HepG2 (cell line): ENCODE data around the gene ANKRD44. TPM values are rescaled to one million over a fixed set of nuclear protein-coding genes. Genes with fewer than 3 reads are reported as not detected.

Experiments used
- CBX2 ChIP-seq, 2 experiments: fragments of 200-600 bp in 1 of 2; sonication (generic); formaldehyde crosslinking in 1 of 2; IDR thresholded peaks; 2 replicates each; pipeline versions ENCODE4 v1.7.0 to v1.8.1; 2018 to 2022; ENCODE audit warnings: low read depth in 2 of 2, low read length in 1 of 2, mild to moderate bottlenecking in 1 of 2, missing genetic modification reagents in 1 of 2
- GATAD2A ChIP-seq: IDR thresholded peaks from 2 replicates; pipeline ENCODE4 v1.6.1; 2016
- GTF3A ChIP-seq: sonication (generic); formaldehyde crosslinking; conservative IDR thresholded peaks from 2 replicates; pipeline ENCODE4 v1.4.0; 2020; ENCODE audit warnings: mild to moderate bottlenecking, missing genetic modification reagents
- HDAC2 ChIP-seq: sonication (generic); formaldehyde crosslinking; IDR thresholded peaks from 2 replicates; pipeline ENCODE4 v1.4.0; 2020; ENCODE audit warnings: missing genetic modification reagents
- MED1 ChIP-seq: sonication (generic); formaldehyde crosslinking; IDR thresholded peaks from 2 replicates; pipeline ENCODE4 v1.4.0; 2020; ENCODE audit warnings: missing genetic modification reagents
- MIXL1 ChIP-seq: IDR thresholded peaks from 2 replicates; pipeline ENCODE4 v1.6.1; 2016
- PLRG1 ChIP-seq: fragments of 450-650 bp; conservative IDR thresholded peaks from 2 replicates; pipeline ENCODE4 v1.6.1; 2016
- RNF2 ChIP-seq: fragments of 450-650 bp; conservative IDR thresholded peaks from 2 replicates; pipeline ENCODE4 v1.6.1; 2016; ENCODE audit warnings: low read depth
- SMC3 ChIP-seq: IDR thresholded peaks from 2 replicates; pipeline ENCODE4 v1.6.1; 2011; ENCODE audit warnings: low read length, improper control_type of control experiment
- ZMYM3 ChIP-seq: sonication (generic); formaldehyde crosslinking; IDR thresholded peaks from 2 replicates; pipeline ENCODE4 v1.5.1; 2020; ENCODE audit warnings: mild to moderate bottlenecking, missing genetic modification reagents
- ZNF441 ChIP-seq: sonication (generic); formaldehyde crosslinking; IDR thresholded peaks from 2 replicates; pipeline ENCODE4 v1.7.0; 2021; ENCODE audit warnings: missing genetic modification reagents, borderline replicate concordance
- polyA plus RNA-seq, 8 experiments: library from polyadenylated mRNA; depleted of rRNA in 3 of 8; stranded (reverse) in 7 of 8; unstranded in 1 of 8; fragments of >200 nt; fragmentation: Illumina TruSeq in 4 of 8; extraction: Trizol in 4 of 8; gene quantifications; 2 replicates each; pipeline versions ENCODE4 v1.2.1 to v1.2.3, GENCODE V29; 2011 to 2016; ENCODE audit warnings: low read depth in 4 of 8, missing spikeins in 1 of 8, mixed read lengths in 1 of 8; ENCODE audit not compliant: insufficient read depth in 1 of 8
- total RNA-seq, 5 experiments: library from RNA; depleted of rRNA; stranded (reverse); fragments of >200 nt; fragmentation: Illumina TruSeq; extraction: Trizol; gene quantifications; 2 replicates each; pipeline ENCODE4 v1.2.3, GENCODE V29; 2016; ENCODE audit warnings: low read depth in 1 of 5
- TF ChIP-seq, protein P1 (sequence below): sonication (generic); formaldehyde crosslinking; IDR thresholded peaks from 2 replicates; pipeline ENCODE4 v1.5.0; 2020; ENCODE audit warnings: mild to moderate bottlenecking, missing genetic modification reagents
- TF ChIP-seq, protein P2 (sequence below): sonication (generic); formaldehyde crosslinking; IDR thresholded peaks from 2 replicates; pipeline ENCODE4 v1.4.0; 2020; ENCODE audit warnings: mild to moderate bottlenecking, missing genetic modification reagents
- TF ChIP-seq, protein P3 (sequence below): sonication (generic); formaldehyde crosslinking; IDR thresholded peaks from 2 replicates; pipeline ENCODE4 v1.9.0; 2022; ENCODE audit warnings: missing genetic modification reagents, mild to moderate bottlenecking, borderline replicate concordance
- TF ChIP-seq, protein P4 (sequence below): sonication (generic); formaldehyde crosslinking; IDR thresholded peaks from 2 replicates; pipeline ENCODE4 v1.5.1; 2020; ENCODE audit warnings: missing genetic modification reagents, mild to moderate bottlenecking, borderline replicate concordance
- TF ChIP-seq, protein P5 (sequence below): sonication (generic); formaldehyde crosslinking; IDR thresholded peaks from 2 replicates; pipeline ENCODE4 v1.4.0; 2020; ENCODE audit warnings: missing genetic modification reagents

The ANKRD44 gene
- total and polyA plus RNA-seq, 2 of the 13 experiments (the other 11 are each of a cell fraction or from before 2014, with no cell fraction given) = 0.04 to 0.11 TPM

DNA sequence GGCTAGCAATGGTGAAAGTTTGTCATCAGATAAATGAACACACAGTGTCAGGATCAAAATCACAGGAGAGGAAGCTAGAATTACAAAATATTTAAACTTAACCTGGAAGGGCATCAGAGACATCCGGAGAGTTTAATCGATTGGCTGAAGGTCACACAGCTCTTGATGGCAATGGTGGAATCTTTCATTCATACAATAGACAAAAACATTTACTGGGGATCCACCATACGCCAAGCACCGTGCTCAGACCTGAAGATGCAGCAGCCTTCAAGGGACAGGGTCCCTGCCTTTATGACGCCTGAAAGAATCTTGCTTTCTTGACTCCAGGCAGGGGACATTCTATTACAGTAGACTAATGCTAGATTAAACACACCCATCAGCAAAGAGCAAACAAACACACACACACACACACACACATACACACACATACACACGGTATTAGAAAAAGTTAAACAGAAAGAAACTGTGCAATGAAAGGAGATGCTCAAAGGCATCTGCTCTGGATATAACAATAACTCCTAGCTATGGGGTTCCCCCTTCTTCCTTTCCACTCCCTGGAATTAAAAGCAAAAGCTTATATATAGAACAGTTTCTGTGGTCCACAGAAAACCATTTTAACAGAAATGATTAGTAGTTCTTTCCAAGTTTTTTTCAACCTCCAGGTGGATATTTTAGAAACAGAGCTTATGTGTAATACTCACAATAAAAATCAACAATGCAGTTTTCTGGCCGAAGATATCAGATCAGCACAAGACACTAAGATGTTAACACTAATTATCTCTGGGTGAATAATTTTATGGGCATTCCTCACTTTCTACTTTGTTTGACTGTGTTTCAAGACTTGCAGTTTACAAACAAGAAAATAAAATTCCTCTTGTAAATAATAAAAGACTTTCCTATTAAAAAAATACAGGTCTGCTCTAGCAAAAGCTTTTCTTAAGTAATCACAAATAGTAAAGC is 151.7 kb downstream of the ANKRD44 start (continued):
- TF ChIP-seq, protein P1, sequence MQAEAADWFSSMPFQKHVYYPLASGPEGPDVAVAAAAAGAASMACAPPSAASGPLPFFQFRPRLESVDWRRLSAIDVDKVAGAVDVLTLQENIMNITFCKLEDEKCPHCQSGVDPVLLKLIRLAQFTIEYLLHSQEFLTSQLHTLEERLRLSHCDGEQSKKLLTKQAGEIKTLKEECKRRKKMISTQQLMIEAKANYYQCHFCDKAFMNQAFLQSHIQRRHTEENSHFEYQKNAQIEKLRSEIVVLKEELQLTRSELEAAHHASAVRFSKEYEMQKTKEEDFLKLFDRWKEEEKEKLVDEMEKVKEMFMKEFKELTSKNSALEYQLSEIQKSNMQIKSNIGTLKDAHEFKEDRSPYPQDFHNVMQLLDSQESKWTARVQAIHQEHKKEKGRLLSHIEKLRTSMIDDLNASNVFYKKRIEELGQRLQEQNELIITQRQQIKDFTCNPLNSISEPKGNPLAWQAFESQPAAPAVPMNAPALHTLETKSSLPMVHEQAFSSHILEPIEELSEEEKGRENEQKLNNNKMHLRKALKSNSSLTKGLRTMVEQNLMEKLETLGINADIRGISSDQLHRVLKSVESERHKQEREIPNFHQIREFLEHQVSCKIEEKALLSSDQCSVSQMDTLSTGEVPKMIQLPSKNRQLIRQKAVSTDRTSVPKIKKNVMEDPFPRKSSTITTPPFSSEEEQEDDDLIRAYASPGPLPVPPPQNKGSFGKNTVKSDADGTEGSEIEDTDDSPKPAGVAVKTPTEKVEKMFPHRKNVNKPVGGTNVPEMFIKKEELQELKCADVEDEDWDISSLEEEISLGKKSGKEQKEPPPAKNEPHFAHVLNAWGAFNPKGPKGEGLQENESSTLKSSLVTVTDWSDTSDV (CRISPR knock-in tag) = no peak
- TF ChIP-seq SMC3 = no peak
- 0 out of 2 replicates have a peak, but pooled peaks have one; percentile 29 for TF ChIP-seq HDAC2 (CRISPR knock-in tag)
- no peak for TF ChIP-seq RNF2
- no peak for TF ChIP-seq ZNF441 (CRISPR knock-in tag)
- TF ChIP-seq ZMYM3 (CRISPR knock-in tag) = no peak; the same call in 1 of the 2 replicates
- TF ChIP-seq, protein P2, sequence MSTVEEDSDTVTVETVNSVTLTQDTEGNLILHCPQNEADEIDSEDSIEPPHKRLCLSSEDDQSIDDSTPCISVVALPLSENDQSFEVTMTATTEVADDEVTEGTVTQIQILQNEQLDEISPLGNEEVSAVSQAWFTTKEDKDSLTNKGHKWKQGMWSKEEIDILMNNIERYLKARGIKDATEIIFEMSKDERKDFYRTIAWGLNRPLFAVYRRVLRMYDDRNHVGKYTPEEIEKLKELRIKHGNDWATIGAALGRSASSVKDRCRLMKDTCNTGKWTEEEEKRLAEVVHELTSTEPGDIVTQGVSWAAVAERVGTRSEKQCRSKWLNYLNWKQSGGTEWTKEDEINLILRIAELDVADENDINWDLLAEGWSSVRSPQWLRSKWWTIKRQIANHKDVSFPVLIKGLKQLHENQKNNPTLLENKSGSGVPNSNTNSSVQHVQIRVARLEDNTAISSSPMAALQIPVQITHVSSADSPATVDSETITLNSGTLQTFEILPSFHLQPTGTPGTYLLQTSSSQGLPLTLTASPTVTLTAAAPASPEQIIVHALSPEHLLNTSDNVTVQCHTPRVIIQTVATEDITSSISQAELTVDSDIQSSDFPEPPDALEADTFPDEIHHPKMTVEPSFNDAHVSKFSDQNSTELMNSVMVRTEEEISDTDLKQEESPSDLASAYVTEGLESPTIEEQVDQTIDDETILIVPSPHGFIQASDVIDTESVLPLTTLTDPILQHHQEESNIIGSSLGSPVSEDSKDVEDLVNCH (CRISPR knock-in tag) = no peak
- no peak for TF ChIP-seq GTF3A
- 0 out of 2 replicates have a peak, but pooled peaks have one; percentile 18 for TF ChIP-seq GATAD2A (CRISPR knock-in tag)
- no peak for TF ChIP-seq PLRG1
- TF ChIP-seq MIXL1 (CRISPR knock-in tag) = 0 out of 2 replicates have a peak, but pooled peaks have one; percentile 55
- TF ChIP-seq, protein P3, sequence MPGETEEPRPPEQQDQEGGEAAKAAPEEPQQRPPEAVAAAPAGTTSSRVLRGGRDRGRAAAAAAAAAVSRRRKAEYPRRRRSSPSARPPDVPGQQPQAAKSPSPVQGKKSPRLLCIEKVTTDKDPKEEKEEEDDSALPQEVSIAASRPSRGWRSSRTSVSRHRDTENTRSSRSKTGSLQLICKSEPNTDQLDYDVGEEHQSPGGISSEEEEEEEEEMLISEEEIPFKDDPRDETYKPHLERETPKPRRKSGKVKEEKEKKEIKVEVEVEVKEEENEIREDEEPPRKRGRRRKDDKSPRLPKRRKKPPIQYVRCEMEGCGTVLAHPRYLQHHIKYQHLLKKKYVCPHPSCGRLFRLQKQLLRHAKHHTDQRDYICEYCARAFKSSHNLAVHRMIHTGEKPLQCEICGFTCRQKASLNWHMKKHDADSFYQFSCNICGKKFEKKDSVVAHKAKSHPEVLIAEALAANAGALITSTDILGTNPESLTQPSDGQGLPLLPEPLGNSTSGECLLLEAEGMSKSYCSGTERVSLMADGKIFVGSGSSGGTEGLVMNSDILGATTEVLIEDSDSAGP (CRISPR knock-in tag) = no peak; the same call in 1 of the 2 replicates
- TF ChIP-seq CBX2 (IDR thresholded peaks at IDR 0.05; ENCODE audit: low read depth, low read length) = no peak
- TF ChIP-seq CBX2 (CRISPR knock-in tag; IDR thresholded peaks at IDR 0.05; ENCODE audit: low read depth) = no peak
- peak; percentile 59 for TF ChIP-seq MED1 (CRISPR knock-in tag)
- TF ChIP-seq, protein P4, sequence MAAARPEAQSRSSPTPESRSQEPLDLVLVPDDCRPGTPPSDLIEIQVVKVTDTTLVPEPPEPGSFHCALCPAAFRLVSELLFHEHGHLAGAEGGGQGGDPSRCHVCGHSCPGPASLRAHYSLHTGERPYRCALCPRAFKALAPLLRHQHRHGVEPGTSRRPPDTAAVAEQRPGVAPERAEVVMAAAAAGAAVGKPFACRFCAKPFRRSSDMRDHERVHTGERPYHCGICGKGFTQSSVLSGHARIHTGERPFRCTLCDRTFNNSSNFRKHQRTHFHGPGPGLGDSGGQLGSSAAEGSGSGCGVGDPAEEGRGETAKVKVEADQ (CRISPR knock-in tag) = no peak
- TF ChIP-seq, protein P5, sequence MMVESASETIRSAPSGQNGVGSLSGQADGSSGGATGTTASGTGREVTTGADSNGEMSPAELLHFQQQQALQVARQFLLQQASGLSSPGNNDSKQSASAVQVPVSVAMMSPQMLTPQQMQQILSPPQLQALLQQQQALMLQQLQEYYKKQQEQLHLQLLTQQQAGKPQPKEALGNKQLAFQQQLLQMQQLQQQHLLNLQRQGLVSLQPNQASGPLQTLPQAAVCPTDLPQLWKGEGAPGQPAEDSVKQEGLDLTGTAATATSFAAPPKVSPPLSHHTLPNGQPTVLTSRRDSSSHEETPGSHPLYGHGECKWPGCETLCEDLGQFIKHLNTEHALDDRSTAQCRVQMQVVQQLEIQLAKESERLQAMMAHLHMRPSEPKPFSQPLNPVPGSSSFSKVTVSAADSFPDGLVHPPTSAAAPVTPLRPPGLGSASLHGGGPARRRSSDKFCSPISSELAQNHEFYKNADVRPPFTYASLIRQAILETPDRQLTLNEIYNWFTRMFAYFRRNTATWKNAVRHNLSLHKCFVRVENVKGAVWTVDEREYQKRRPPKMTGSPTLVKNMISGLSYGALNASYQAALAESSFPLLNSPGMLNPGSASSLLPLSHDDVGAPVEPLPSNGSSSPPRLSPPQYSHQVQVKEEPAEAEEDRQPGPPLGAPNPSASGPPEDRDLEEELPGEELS (CRISPR knock-in tag) = peak; percentile 71
